Spleen (tissue), 7 donors: Measurements from ENCODE around the gene CD1C.

ENCODE experiments used
- POLR2A ChIP-seq, 3 donors: fragments of 450-650 bp; IDR thresholded peaks; one replicate each; pipeline ENCODE4 v1.5.1; 2017; ENCODE audit warnings: antibody characterized with exemption in 3 of 3, mild to moderate bottlenecking in 1 of 3
- TF ChIP-seq, protein P1 (sequence below), 11 experiments: fragments of 200-600 bp in 7 of 11; fragments of 450-650 bp in 4 of 11; sonication (generic) in 4 of 11; IDR thresholded peaks in 8 of 11; conservative IDR thresholded peaks in 3 of 11; 1 replicate in 7 of 11; 2 replicates in 4 of 11; pipeline versions ENCODE4 v1.4.0 to v1.8.0; 2016 to 2021; ENCODE audit warnings: antibody characterized with exemption in 11 of 11, inconsistent platforms in 4 of 11, mild to moderate bottlenecking in 1 of 11
- donor health status: DM: no; HTN: no; CAD: no; lungs with moderate emphysema.
- donor health status: DM: no; HTN: no; CAD: no.
- donor health status: DM: no; HTN: no; CAD: no.

DNA sequence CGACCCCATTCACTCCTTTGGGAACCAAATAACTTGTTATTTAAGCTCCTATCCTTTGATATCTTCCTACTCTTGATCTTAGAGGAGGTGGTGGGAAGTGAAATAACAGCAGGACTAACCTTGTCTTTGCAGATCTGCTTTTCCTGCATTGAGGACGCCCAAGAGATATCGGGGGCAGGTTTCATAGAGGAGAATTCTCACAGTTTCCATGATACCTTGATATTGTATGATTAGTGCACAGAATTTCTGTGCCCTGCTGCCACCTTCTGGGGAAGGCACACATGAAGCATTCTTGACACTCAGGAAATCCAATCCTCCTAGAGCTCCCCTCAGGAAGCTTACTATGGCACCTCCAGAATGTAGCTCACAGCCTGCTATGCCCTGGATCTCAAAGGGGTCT is 40.0 kb downstream of the CD1C start:
- TF ChIP-seq, protein P1, sequence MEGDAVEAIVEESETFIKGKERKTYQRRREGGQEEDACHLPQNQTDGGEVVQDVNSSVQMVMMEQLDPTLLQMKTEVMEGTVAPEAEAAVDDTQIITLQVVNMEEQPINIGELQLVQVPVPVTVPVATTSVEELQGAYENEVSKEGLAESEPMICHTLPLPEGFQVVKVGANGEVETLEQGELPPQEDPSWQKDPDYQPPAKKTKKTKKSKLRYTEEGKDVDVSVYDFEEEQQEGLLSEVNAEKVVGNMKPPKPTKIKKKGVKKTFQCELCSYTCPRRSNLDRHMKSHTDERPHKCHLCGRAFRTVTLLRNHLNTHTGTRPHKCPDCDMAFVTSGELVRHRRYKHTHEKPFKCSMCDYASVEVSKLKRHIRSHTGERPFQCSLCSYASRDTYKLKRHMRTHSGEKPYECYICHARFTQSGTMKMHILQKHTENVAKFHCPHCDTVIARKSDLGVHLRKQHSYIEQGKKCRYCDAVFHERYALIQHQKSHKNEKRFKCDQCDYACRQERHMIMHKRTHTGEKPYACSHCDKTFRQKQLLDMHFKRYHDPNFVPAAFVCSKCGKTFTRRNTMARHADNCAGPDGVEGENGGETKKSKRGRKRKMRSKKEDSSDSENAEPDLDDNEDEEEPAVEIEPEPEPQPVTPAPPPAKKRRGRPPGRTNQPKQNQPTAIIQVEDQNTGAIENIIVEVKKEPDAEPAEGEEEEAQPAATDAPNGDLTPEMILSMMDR (IDR thresholded peaks at IDR 0.05 in 8 of 11, conservative IDR thresholded peaks at IDR 0.05 in 3 of 11) = peak in 9 of 11 experiments; percentile 28 to 55 (median 41)
- TF ChIP-seq POLR2A (IDR thresholded peaks at IDR 0.05) = no peak
